Mesendoderm (in vitro differentiated cells): Measurements from ENCODE around the gene IGSF6.
"Not testable (repeated sequence)": the region's sequence is repeated elsewhere in the genome, so short reads cannot be mapped to it uniquely, and the experiment has no call there.

ENCODE experiments used
- DNase-seq: peaks from one replicate; pipeline ENCODE4 v3.0.0; 2013
- H2AK5ac ChIP-seq: 2 replicates; pipeline ENCODE4 v1.6.1; 2013; ENCODE audit warnings: low read length, inconsistent platforms
- H2BK120ac ChIP-seq: 2 replicates; pipeline ENCODE4 v1.6.1; 2013; ENCODE audit warnings: low read depth, mild to moderate bottlenecking, low read length, moderate library complexity, mixed read lengths
- H2BK15ac ChIP-seq: replicated peaks from 2 replicates; pipeline ENCODE4 v1.6.1; 2013; ENCODE audit warnings: low read depth, mild to moderate bottlenecking, moderate library complexity
- H2BK5ac ChIP-seq: 2 replicates; pipeline ENCODE4 v1.6.1; 2013; ENCODE audit warnings: low read length, inconsistent platforms
- H3K18ac ChIP-seq: 2 replicates; pipeline ENCODE4 v1.6.1; 2013; ENCODE audit warnings: mild to moderate bottlenecking, low read length, mixed read lengths
- H3K23ac ChIP-seq: one replicate; pipeline ENCODE4 v1.6.1; 2013; ENCODE audit warnings: low read length
- H3K27ac ChIP-seq: 2 replicates; pipeline ENCODE4 v1.5.1; 2013; ENCODE audit warnings: low read depth, mild to moderate bottlenecking, inconsistent platforms, low read length, moderate library complexity
- H3K27me3 ChIP-seq: 2 replicates; pipeline ENCODE4 v1.6.1; 2013; ENCODE audit warnings: low read length, control low read depth, mild to moderate bottlenecking, inconsistent platforms; ENCODE audit not compliant: insufficient read depth, poor library complexity
- H3K36me3 ChIP-seq: 2 replicates; pipeline ENCODE4 v1.6.1; 2013; ENCODE audit warnings: low read length, inconsistent platforms; ENCODE audit not compliant: control insufficient read depth, insufficient read depth
- H3K4ac ChIP-seq: one replicate; pipeline ENCODE4 v1.6.1; 2013; ENCODE audit warnings: low read depth, mild to moderate bottlenecking, low read length, moderate library complexity
- H3K4me1 ChIP-seq: 2 replicates; pipeline ENCODE4 v1.6.1; 2013; ENCODE audit warnings: low read depth, low read length, inconsistent platforms; ENCODE audit not compliant: control insufficient read depth
- H3K4me2 ChIP-seq: 2 replicates; pipeline ENCODE4 v1.6.1; 2013; ENCODE audit warnings: low read length
- H3K4me3 ChIP-seq: 2 replicates; pipeline ENCODE4 v1.5.1; 2013; ENCODE audit warnings: mild to moderate bottlenecking, low read length
- H3K56ac ChIP-seq: one replicate; pipeline ENCODE4 v1.6.1; 2013; ENCODE audit warnings: low read length
- H3K79me1 ChIP-seq: 2 replicates; pipeline ENCODE4 v1.6.1; 2013; ENCODE audit warnings: low read length, inconsistent platforms
- H3K79me2 ChIP-seq: 2 replicates; pipeline ENCODE4 v1.6.1; 2013; ENCODE audit warnings: mild to moderate bottlenecking, low read length; ENCODE audit not compliant: control insufficient read depth, insufficient read depth
- H3K9ac ChIP-seq: 2 replicates; pipeline ENCODE4 v1.6.1; 2013; ENCODE audit warnings: low read length, inconsistent platforms
- H4K5ac ChIP-seq: one replicate; pipeline ENCODE4 v1.6.1; 2013; ENCODE audit warnings: low read length
- H4K8ac ChIP-seq: one replicate; pipeline ENCODE4 v1.6.1; 2013; ENCODE audit warnings: low read depth, mild to moderate bottlenecking, control low read depth, low read length, moderate library complexity
- WGBS: extraction: QIAGEN DNeasy Blood & Tissue Kit; methylation state at CpG from one replicate; pipeline ENCODE4 v1.1.7; 2013; ENCODE audit warnings: low lambda C conversion rate, missing lambda C conversion rate; ENCODE audit not compliant: insufficient coverage; ENCODE audit errors: extremely low coverage; 5-methylcytosine and 5-hydroxymethylcytosine counted together

IGSF6 gene

DNA sequence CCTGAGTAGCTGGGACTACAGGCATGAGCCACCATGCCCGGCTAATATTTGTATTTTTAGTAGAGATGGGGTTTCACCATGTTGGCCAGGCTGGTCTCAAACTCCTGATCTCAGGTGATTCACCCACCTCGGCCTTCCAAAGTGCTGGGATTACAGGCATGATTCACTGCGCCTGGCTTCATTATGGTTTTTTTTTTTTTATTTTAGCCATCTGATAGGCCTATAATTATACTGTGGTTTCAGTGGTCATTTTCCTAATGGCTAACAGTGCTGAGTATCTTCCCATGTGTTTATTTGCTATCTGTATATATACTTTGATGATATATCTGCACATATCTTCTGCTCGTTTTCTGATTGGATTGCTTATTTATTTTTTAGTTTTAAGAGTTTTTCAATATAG, 22.0 kb upstream of the IGSF6 start:
- H3K4me3 ChIP-seq, H2BK120ac ChIP-seq, H3K79me2 ChIP-seq, H2BK5ac ChIP-seq, H3K9ac ChIP-seq, H4K5ac ChIP-seq, DNase-seq, H4K8ac ChIP-seq, H3K56ac ChIP-seq, H3K79me1 ChIP-seq, H2AK5ac ChIP-seq, H3K4me2 ChIP-seq, H3K18ac ChIP-seq, H3K4me1 ChIP-seq, H3K23ac ChIP-seq, H3K27me3 ChIP-seq, H3K4ac ChIP-seq, H2BK15ac ChIP-seq, H3K36me3 ChIP-seq, H3K27ac ChIP-seq: not testable (repeated sequence)
- no CpG with 5 or more reads among the region's 4 CpGs for WGBS

DNA sequence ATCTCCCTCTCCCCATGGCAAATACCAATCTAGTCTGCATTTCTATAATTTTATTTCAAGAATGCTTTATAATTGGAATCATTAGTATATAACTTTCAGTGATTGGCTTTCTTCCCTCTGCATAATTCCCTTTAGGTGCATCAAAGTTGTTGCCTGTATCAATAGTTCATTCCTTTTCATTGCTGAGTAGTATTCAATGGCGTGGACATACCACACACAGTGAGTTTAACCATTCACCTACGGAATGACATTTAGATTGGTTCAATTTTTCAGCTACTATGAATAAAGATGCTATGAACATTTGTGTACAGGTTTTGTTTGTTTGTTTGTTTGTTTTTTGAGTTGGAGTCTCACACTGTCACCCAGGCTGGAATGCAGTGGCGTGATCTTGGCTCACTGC, 21.1 kb upstream of the IGSF6 start:
- Histone ChIP-seq H3K36me3 (no peaks in the 10 kb centered on the region), H3K23ac (no peak overlapping the region), H2AK5ac (no peak overlapping the region), H3K4ac (no peak overlapping the region), H4K8ac (no peak overlapping the region), H3K4me2 (no peak overlapping the region), H3K27ac (no peak overlapping the region), H3K18ac (no peak overlapping the region), H2BK15ac (no peak overlapping the region), H2BK120ac (no peak overlapping the region), H3K56ac (no peak overlapping the region), H2BK5ac (no peak overlapping the region), H3K79me2 (no peaks in the 10 kb centered on the region), H3K79me1 (no peaks in the 10 kb centered on the region), H4K5ac (no peak overlapping the region), H3K27me3 (no peaks in the 10 kb centered on the region), H3K9ac (no peak overlapping the region), H3K4me3 (no peak overlapping the region), H3K4me1 (no peaks in the 10 kb centered on the region)
- DNase-seq = no peak
- no CpG with 5 or more reads among the region's 3 CpGs for WGBS

DNA sequence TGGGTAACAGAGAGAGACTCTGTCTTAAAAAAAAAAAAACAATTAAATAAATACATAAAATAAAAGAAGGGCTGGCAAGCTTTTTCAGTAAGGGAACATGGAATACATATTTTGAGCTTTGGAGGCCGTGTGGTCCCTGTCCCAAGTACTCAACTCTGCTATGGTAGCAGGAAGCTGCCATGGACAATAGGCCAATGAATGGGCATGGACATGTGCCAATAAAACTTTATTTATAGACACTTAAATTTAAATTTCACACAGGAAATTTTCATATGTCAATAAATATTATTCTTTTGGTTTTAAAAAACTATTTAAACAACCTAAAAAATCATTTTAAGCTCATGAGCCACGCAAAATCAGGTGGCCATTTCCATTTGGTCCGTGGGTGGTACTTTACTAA, 15.2 kb upstream of the IGSF6 start:
- Histone ChIP-seq H3K27ac (no peak overlapping the region), H3K27me3 (no peaks in the 10 kb centered on the region), H3K9ac (no peak overlapping the region), H3K4me3 (no peak overlapping the region), H4K5ac (no peak overlapping the region), H3K79me1 (no peaks in the 10 kb centered on the region), H3K79me2 (no peaks in the 10 kb centered on the region), H3K23ac (no peak overlapping the region), H3K4ac (no peak overlapping the region), H3K4me2 (no peak overlapping the region), H3K4me1 (no peaks in the 10 kb centered on the region), H3K18ac (no peak overlapping the region), H2BK5ac (no peak overlapping the region), H4K8ac (no peak overlapping the region), H3K56ac (no peak overlapping the region), H2BK15ac (no peak overlapping the region), H2AK5ac (no peak overlapping the region), H2BK120ac (no peak overlapping the region), H3K36me3 (no peaks in the 10 kb centered on the region)
- no peak for DNase-seq
- WGBS = no CpG with 5 or more reads among the region's 3 CpGs

- no peaks in the 10 kb centered on the region for H3K79me2 ChIP-seq
- no peak overlapping the region for H4K8ac ChIP-seq
- H3K4me1 ChIP-seq = no peaks in the 10 kb centered on the region
- no peak overlapping the region for H3K18ac ChIP-seq
- DNase-seq = no peak
- no peak overlapping the region for H2BK15ac ChIP-seq
- no peak overlapping the region for H2BK120ac ChIP-seq
- no peaks in the 10 kb centered on the region for H3K79me1 ChIP-seq
- H3K4me2 ChIP-seq = no peak overlapping the region
- H3K4me3 ChIP-seq = no peak overlapping the region
- no peaks in the 10 kb centered on the region for H3K27me3 ChIP-seq
- no peak overlapping the region for H3K9ac ChIP-seq
- no peaks in the 10 kb centered on the region for H3K36me3 ChIP-seq
- H4K5ac ChIP-seq = no peak overlapping the region
- no peak overlapping the region for H3K23ac ChIP-seq
- no peak overlapping the region for H2AK5ac ChIP-seq
- no peak overlapping the region for H3K56ac ChIP-seq
- no peak overlapping the region for H2BK5ac ChIP-seq
- no peak overlapping the region for H3K4ac ChIP-seq
- H3K27ac ChIP-seq = no peak overlapping the region
- WGBS = no CpG with 5 or more reads among the region's 3 CpGs
These were observed 14.4 kb upstream of the IGSF6 start for GRCh38 chr16:21666772-21667171.

GRCh38 chr16:21664801-21665492, 12.5 kb upstream of the IGSF6 start:
- Histone ChIP-seq H4K8ac (no peak overlapping the region), H3K27me3 (no peaks in the 10 kb centered on the region), H3K79me2 (no peaks in the 10 kb centered on the region), H4K5ac (no peak overlapping the region), H2BK15ac (no peak overlapping the region), H3K4me3 (no peak overlapping the region), H3K9ac (no peak overlapping the region), H3K79me1 (no peaks in the 10 kb centered on the region), H3K27ac (no peak overlapping the region), H3K36me3 (no peaks in the 10 kb centered on the region), H2BK5ac (no peak overlapping the region), H2AK5ac (no peak overlapping the region), H3K56ac (no peak overlapping the region), H3K18ac (no peak overlapping the region), H3K4ac (no peak overlapping the region), H3K23ac (no peak overlapping the region), H2BK120ac (no peak overlapping the region), H3K4me1 (no peaks in the 10 kb centered on the region), H3K4me2 (no peak overlapping the region)
- no CpG with 5 or more reads among the region's 10 CpGs for WGBS
- DNase-seq = no peak
